WTC11 (cell line): ENCODE results near the gene PRSS58. TPM values are rescaled to one million over a fixed set of nuclear protein-coding genes. Genes with fewer than 3 reads are reported as not detected.

Source experiments
- ATAC-seq: fragments of 200-7000 bp; cut with Tn5 transposase; 2 replicates; pipeline ENCODE4 v1.10.0; 2021; ENCODE audit warnings: mild to moderate bottlenecking, moderate library complexity
- CTCF ChIA-PET: fragments of 300-600 bp; sonication (Branson Sonifier 250); formaldehyde crosslinking; loops from one replicate; lab custom pipeline; 2021; ENCODE audit warnings: antibody characterized with exemption; lab: Charles Lee
- POLR2A ChIA-PET: fragments of 350-600 bp; sonication (Branson Sonifier 250); formaldehyde crosslinking; loops from one replicate; lab custom pipeline; 2021; ENCODE audit warnings: antibody characterized with exemption; lab: Charles Lee
- DNase-seq: peaks from one replicate; pipeline ENCODE4 v3.0.0; 2021; ENCODE audit warnings: low spot score
- H3K27ac Mint-ChIP-seq: 2 replicates; pipeline ENCODE4 v1.8.0; 2021; ENCODE audit warnings: mixed read lengths
- H3K27me3 Mint-ChIP-seq: 2 replicates; pipeline ENCODE4 v1.8.0; 2021; ENCODE audit warnings: low read depth, mild to moderate bottlenecking, moderate library complexity, mixed read lengths
- H3K36me3 Mint-ChIP-seq: 2 replicates; pipeline ENCODE4 v1.8.0; 2021; ENCODE audit warnings: mixed read lengths
- H3K4me1 Mint-ChIP-seq: 2 replicates; pipeline ENCODE4 v1.8.0; 2022; ENCODE audit warnings: mixed read lengths
- H3K4me3 Mint-ChIP-seq: 2 replicates; pipeline ENCODE4 v1.8.0; 2021; ENCODE audit warnings: mild to moderate bottlenecking, moderate library complexity, mixed read lengths
- H3K9me3 Mint-ChIP-seq: 2 replicates; pipeline ENCODE4 v1.8.0; 2021; ENCODE audit warnings: mixed read lengths
- AR ChIP-seq: fragments of 250-450 bp; sonication (Bioruptor Pico); IDR thresholded peaks from 2 replicates; pipeline ENCODE4 v1.9.0; 2021; ENCODE audit warnings: mild to moderate bottlenecking
- CBFB ChIP-seq: sonication (generic); formaldehyde crosslinking; IDR thresholded peaks from 2 replicates; pipeline ENCODE4 v1.8.1; 2022; ENCODE audit warnings: mild to moderate bottlenecking, low read depth, missing genetic modification reagents
- CREB1 ChIP-seq: sonication (generic); formaldehyde crosslinking; IDR thresholded peaks from 2 replicates; pipeline ENCODE4 v1.8.0; 2023; ENCODE audit warnings: mild to moderate bottlenecking, missing genetic modification reagents
- CTCF ChIP-seq: fragments of 200-600 bp; IDR thresholded peaks from 2 replicates; pipeline ENCODE4 v1.8.0; 2022; ENCODE audit warnings: antibody characterized with exemption
- ELF4 ChIP-seq: sonication (generic); formaldehyde crosslinking; IDR thresholded peaks from 2 replicates; pipeline ENCODE4 v1.8.1; 2022; ENCODE audit warnings: low read depth, mild to moderate bottlenecking, moderate library complexity, missing genetic modification reagents
- FOXK1 ChIP-seq: sonication (generic); formaldehyde crosslinking; IDR thresholded peaks from 2 replicates; pipeline ENCODE4 v1.8.0; 2022; ENCODE audit warnings: mild to moderate bottlenecking, moderate library complexity, missing genetic modification reagents
- FOXP4 ChIP-seq: sonication (generic); formaldehyde crosslinking; IDR thresholded peaks from 2 replicates; pipeline ENCODE4 v1.8.0; 2022; ENCODE audit warnings: mild to moderate bottlenecking, missing genetic modification reagents
- JUN ChIP-seq: sonication (generic); formaldehyde crosslinking; IDR thresholded peaks from 2 replicates; pipeline ENCODE4 v1.8.0; 2023; ENCODE audit warnings: mild to moderate bottlenecking, missing genetic modification reagents
- KAT7 ChIP-seq: sonication (generic); formaldehyde crosslinking; IDR thresholded peaks from 2 replicates; pipeline ENCODE4 v1.8.1; 2023; ENCODE audit warnings: missing genetic modification reagents, mild to moderate bottlenecking, borderline replicate concordance
- MYBL2 ChIP-seq: sonication (generic); formaldehyde crosslinking; IDR thresholded peaks from 2 replicates; pipeline ENCODE4 v1.8.1; 2023; ENCODE audit warnings: mild to moderate bottlenecking, moderate library complexity, missing genetic modification reagents
- NR1H2 ChIP-seq: sonication (generic); formaldehyde crosslinking; IDR thresholded peaks from 2 replicates; pipeline ENCODE4 v1.9.0; 2021; ENCODE audit warnings: mild to moderate bottlenecking, moderate library complexity, missing genetic modification reagents
- NR3C1 ChIP-seq: sonication (generic); formaldehyde crosslinking; conservative IDR thresholded peaks from 2 replicates; pipeline ENCODE4 v1.8.1; 2023; ENCODE audit warnings: low read depth, mild to moderate bottlenecking, missing genetic modification reagents
- OVOL2 ChIP-seq: fragments of 250-450 bp; sonication (Bioruptor Pico); IDR thresholded peaks from 2 replicates; pipeline ENCODE4 v1.9.0; 2021; ENCODE audit warnings: mild to moderate bottlenecking, borderline replicate concordance
- RORB ChIP-seq: fragments of 250-450 bp; sonication (Bioruptor Pico); IDR thresholded peaks from 2 replicates; pipeline ENCODE4 v1.9.0; 2021; ENCODE audit warnings: mild to moderate bottlenecking
- SP1 ChIP-seq: sonication (generic); formaldehyde crosslinking; conservative IDR thresholded peaks from 2 replicates; pipeline ENCODE4 v1.8.1; 2022; ENCODE audit warnings: missing genetic modification reagents
- USF2 ChIP-seq: sonication (generic); formaldehyde crosslinking; IDR thresholded peaks from 2 replicates; pipeline ENCODE4 v1.8.1; 2023; ENCODE audit warnings: mild to moderate bottlenecking, missing genetic modification reagents, moderate library complexity
- ZNF138 ChIP-seq: sonication (generic); formaldehyde crosslinking; conservative IDR thresholded peaks from 2 replicates; pipeline ENCODE4 v1.8.1; 2022; ENCODE audit warnings: mild to moderate bottlenecking, moderate library complexity, missing genetic modification reagents
- ZNF219 ChIP-seq: sonication (generic); formaldehyde crosslinking; IDR thresholded peaks from 2 replicates; pipeline ENCODE4 v1.8.0; 2023; ENCODE audit warnings: missing genetic modification reagents, mild to moderate bottlenecking, borderline replicate concordance
- ZNF317 ChIP-seq: sonication (generic); formaldehyde crosslinking; IDR thresholded peaks from 2 replicates; pipeline ENCODE4 v1.8.1; 2023; ENCODE audit warnings: low read depth, mild to moderate bottlenecking, moderate library complexity, missing genetic modification reagents, borderline replicate concordance
- total RNA-seq: library from RNA; stranded (reverse); gene quantifications from 3 replicates; pipeline ENCODE4 v1.2.3, GENCODE V29; 2021

The PRSS58 gene
- total RNA-seq, 1 experiment from 2014 or later = not detected

GRCh38 chr7:142231716-142232115 lies 26.1 kb downstream of the PRSS58 start (continued):
- TF ChIP-seq CBFB (CRISPR knock-in tag) = no peak
- peak; percentile 81 for TF ChIP-seq USF2
- no peak for TF ChIP-seq NR1H2 (CRISPR knock-in tag)
- no peak for TF ChIP-seq ZNF219 (CRISPR knock-in tag)
- TF ChIP-seq RORB (CRISPR knock-in tag) = no peak
- TF ChIP-seq CTCF = peak; percentile 29; the same call in 1 of the 2 replicates
- TF ChIP-seq OVOL2 (CRISPR knock-in tag) = no peak

- no peak overlapping the region for H3K4me3 Mint-ChIP-seq
- H3K27ac Mint-ChIP-seq = no peak overlapping the region
- DNase-seq (no peak), ATAC-seq (no peak; the same call in 1 of the 2 replicates)
- H3K4me1 Mint-ChIP-seq = peaks cover 15% of the 10 kb centered on the region
- H3K27me3 Mint-ChIP-seq = peaks cover 13% of the 10 kb centered on the region
- H3K36me3 Mint-ChIP-seq = no peaks in the 10 kb centered on the region
- ChIA-PET CTCF (interaction anchor here (1.0 to 2.2 kb wide), 3 partner anchors 70 to 252 kb away, joined by 3 to 5 read pairs (median 3); no protein-coding TSS in a partner anchor), POLR2A (no interaction called here)
- no peak for TF ChIP-seq SP1 (CRISPR knock-in tag)
- TF ChIP-seq ZNF138 (CRISPR knock-in tag) = no peak
- no peak for TF ChIP-seq KAT7
- TF ChIP-seq CBFB (CRISPR knock-in tag) = no peak
- no peak for TF ChIP-seq ZNF317 (CRISPR knock-in tag)
- TF ChIP-seq AR (CRISPR knock-in tag) = no peak
- no peak for TF ChIP-seq NR3C1
- TF ChIP-seq ELF4 (CRISPR knock-in tag) = no peak
- no peak for TF ChIP-seq CREB1
- no peak for TF ChIP-seq FOXK1
- TF ChIP-seq MYBL2 (CRISPR knock-in tag) = no peak
- no peak for TF ChIP-seq FOXP4
- TF ChIP-seq JUN (CRISPR knock-in tag) = no peak
- H3K9me3 Mint-ChIP-seq = peaks cover 37% of the 10 kb centered on the region
Observed at GRCh38 chr7:142228537-142229104, 29.2 kb downstream of the PRSS58 start.

Other genes starting within 250 kb of the PRSS58 start
- gene MGAM2, start 146.3 kb downstream of the PRSS58 start, total RNA-seq = 0.09 TPM in 1 of 3 replicates, not detected in the others